DMS153 (cell line): ENCODE data around the gene CCM2.
"Not testable (repeated sequence)": the region's sequence is repeated elsewhere in the genome, so short reads cannot be mapped to it uniquely, and the experiment has no call there.

ENCODE experiments used
- DNase-seq: peaks from one replicate; lab custom pipeline; 2025; lab: John Stamatoyannopoulos, UW

Gene CCM2

GRCh38 chr7:45102785-45103712, 103.0 kb downstream of the CCM2 start:
- no peak for DNase-seq

GRCh38 chr7:45103958-45104843, 104.2 kb downstream of the CCM2 start:
- DNase-seq, result no peak

- no peak for DNase-seq
Observed at GRCh38 chr7:45104844-45105587, 105.0 kb downstream of the CCM2 start.

GRCh38 chr7:45105588-45106188, 105.7 kb downstream of the CCM2 start:
- DNase-seq, result no peak

DNA sequence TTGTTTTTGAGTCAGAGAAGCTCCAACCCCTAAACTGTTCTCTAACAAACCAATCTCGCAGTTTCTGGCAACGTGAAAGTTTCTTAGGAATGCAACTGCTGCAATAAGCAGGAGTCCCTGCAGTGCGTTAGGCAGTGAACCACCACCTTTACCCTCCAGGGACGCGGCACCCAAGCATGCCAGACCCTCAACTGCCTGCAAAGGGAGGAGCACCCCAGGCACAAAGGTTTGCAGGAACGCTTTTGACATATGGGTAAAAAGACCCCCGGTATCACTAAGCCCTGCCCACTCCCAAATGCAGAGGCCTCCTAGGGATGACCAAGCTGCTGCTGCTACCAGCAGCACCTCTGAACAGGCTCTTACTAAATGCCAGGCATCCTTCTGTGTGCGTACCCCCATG, 106.8 kb downstream of the CCM2 start:
- DNase-seq, result no peak

- no peak for DNase-seq
Observed at GRCh38 chr7:45107356-45107755, 107.4 kb downstream of the CCM2 start.

GRCh38 chr7:45108863-45109262, 108.9 kb downstream of the CCM2 start:
- no peak for DNase-seq

DNA sequence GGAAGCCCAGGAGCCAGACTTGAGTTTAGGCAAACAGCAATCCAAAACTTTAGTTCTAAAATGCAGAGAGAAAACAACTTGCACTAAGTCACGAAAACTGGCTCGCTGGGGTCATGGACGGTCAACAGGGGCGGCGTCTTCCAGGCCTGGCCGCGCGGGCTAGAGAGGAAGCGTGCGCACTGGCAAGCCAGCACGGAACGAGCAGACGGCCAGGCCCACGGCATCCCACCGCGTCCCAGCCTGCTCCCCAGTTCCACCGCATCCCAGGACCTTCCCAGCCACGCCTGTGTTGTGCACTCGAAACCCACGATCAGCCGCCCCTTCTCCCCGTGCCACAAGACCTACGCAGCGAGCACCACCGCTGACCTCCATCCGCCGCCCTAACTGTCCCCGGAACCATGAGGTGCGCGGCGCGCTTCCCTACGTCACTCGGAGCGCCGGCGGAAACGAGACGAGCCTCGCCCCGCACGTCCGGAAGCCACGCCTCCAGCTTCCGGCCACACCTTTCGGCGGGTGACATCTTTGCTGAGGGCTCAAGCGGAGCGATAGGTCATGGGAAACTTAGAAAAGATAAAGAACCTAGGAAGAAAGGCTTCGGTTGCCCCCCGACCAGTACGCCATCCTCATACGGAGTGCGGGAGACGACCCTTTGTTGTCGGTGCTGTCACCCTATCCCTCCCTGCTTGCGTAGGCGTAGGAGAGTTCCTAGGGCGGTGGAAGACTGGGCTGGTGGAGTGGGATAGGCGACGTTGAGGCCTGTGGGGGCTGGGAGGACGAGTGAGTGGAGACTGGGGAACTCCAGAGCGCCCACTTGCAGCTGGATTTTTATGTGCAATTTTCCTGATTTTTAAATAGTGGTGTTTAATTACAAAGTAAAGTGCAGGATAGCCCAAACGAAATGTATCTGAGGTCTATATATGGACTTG, 111.6 kb downstream of the CCM2 start, which contains the start of gene TBRG4:
TSS of gene TBRG4 (minus strand) at position 400 of the 926 bp plus-strand sequence. CDS start 2,460 bp downstream, outside the sequence.
- peak; percentile 93 for DNase-seq

DNA sequence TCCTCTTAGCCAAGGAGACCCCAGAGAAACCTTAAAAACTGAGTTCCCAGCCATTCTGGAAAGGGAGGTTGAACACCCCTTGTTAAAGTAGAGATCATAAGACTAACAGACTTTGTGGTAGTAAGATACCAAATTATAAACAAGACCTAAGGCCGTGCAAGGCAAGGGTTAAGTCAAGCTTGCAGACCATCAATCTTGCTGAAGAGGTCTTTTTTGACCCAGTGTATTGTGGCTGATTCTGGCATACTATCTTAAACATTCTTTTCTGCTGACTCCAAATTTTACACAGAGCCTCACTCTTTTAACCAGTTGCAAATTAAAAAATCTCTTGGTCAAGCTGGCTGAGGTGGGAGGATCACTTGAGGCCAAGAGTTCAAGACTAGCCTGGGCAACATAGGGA, 112.6 kb downstream of the CCM2 start:
- no peak for DNase-seq

DNA sequence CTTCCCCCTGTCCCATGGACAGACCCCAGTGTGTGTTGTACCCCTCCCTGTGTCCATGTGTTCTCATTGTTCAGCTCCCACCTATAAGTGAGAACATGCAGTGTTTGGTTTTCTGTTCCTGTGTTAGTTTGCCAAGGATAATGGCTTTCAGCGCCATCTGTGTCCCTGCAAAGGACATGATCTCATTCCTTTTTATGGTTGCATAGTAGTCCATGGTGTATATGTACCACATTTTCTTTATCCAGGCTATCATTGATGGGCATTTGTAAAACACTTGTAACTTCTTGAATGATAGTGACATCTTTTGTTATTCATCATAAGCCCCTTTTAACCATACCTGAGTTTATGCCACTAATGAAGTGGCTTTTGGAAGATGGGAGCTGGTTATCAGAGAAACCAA, 114.3 kb downstream of the CCM2 start:
- not testable (repeated sequence) for DNase-seq

- DNase-seq, result no peak
Observed at GRCh38 chr7:45114926-45115325, 114.9 kb downstream of the CCM2 start.

- DNase-seq, result no peak
Observed at GRCh38 chr7:45116048-45116447, 116.0 kb downstream of the CCM2 start.

DNA sequence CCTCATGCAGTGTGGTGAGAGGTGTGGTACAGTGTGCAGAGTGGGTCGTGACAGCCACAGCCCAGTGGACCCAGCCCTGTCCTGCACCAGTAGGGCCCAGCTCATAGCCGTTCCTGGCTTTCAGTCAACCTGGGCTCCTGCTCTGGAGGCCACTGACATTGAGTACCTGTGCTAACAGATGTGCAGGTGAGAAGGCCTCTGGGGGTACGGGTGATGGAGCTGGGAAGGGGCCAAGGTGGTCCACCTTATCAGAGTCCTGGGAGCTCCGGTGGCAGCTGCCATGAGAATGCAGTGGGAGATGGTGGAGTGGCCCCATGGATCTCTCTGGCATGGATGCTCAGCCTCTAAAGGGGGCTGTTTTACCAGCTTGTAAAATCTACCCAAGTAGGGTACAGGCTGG, 117.6 kb downstream of the CCM2 start:
- DNase-seq, result no peak

DNA sequence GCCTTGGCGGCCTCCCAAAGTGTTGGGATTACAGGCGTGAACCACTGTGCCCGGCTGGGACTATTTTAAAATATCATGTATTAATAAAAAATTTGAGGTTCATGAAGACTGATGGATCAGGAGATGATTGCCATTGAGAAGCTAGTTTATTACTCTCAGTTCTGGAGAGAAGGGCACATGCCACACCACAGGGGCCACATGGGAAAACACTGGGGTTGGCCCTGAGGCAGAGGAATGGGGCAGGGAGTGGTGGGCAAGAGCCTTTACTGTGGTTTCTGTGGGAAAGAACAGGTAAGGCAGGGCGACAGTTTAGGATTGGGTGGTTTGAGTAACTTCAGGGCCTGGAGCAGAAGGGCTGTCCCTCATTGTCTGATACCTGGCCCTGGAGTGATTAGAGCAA, 118.3 kb downstream of the CCM2 start:
- DNase-seq, result no peak

GRCh38 chr7:45118889-45119331, 118.9 kb downstream of the CCM2 start:
- DNase-seq, result no peak

DNA sequence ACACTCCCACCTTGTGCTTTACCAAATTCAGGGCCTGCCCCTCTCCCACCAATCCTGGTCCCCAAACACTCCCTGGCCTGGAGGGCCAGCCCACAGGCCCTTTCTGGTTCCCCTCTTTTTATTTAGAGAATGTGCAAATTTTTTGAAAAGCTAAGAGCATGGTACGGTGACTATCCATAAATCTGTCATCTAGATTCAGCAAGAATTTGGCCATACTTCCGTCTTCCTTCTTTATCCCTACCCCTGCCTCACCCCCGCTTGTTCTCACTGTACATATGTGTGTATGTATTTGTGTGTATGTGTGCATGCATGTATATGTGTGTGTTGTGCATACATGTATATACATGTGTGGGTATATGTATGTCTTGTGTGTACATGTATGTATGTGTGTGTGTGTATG, 119.5 kb downstream of the CCM2 start:
- DNase-seq, result no peak

GRCh38 chr7:45122975-45123860, 123.2 kb downstream of the CCM2 start:
- DNase-seq, result no peak

- DNase-seq, result no peak
Observed at GRCh38 chr7:45123913-45124710, 124.1 kb downstream of the CCM2 start.
